Vagina (tissue), 2 donors: ENCODE measurements around the gene EGFR. TPM values are rescaled to one million over a fixed set of nuclear protein-coding genes. Genes with fewer than 3 reads are reported as not detected.

ENCODE experiments used
- DNase-seq, 2 donors: peaks; one replicate each; pipeline ENCODE4 v3.0.0-alpha.2; 2017; ENCODE audit errors: extremely low spot score in 2 of 2
- H3K27ac ChIP-seq: fragments of 200-600 bp; sonication (generic); one replicate; pipeline ENCODE4 v1.5.1; 2019
- H3K27me3 ChIP-seq: fragments of 200-600 bp; sonication (generic); one replicate; pipeline ENCODE4 v1.5.1; 2019
- H3K36me3 ChIP-seq, 2 donors: fragments of 200-600 bp; sonication (generic); one replicate each; pipeline ENCODE4 v1.5.1; 2017 to 2019
- H3K4me1 ChIP-seq: fragments of 200-600 bp; sonication (generic); one replicate; pipeline ENCODE4 v1.5.1; 2019
- H3K4me3 ChIP-seq, 2 donors: fragments of 200-600 bp; sonication (generic); 1 replicate in 1 of 2; 2 replicates in 1 of 2; pipeline ENCODE4 v1.5.1; 2016 to 2019
- H3K9me3 ChIP-seq: fragments of 200-600 bp; sonication (generic); one replicate; pipeline ENCODE4 v1.5.1; 2019
- POLR2A ChIP-seq, 2 donors: fragments of 450-650 bp; IDR thresholded peaks; one replicate each; pipeline ENCODE4 v1.6.1; 2017; ENCODE audit warnings: antibody characterized with exemption in 2 of 2, mild to moderate bottlenecking in 2 of 2, moderate library complexity in 2 of 2
- POLR2AphosphoS5 ChIP-seq, 2 donors: sonication (generic); formaldehyde crosslinking; IDR thresholded peaks; one replicate each; pipeline ENCODE4 v1.9.0; 2017; ENCODE audit warnings: antibody characterized with exemption in 2 of 2, mild to moderate bottlenecking in 2 of 2, low read depth in 1 of 2; ENCODE audit not compliant: insufficient read depth in 1 of 2
- intact Hi-C: fragments of 100-400 bp; cut with DNase I; formaldehyde crosslinking; loops from one replicate; pipeline ENCODE4 v1.15.1; 2023
- total RNA-seq: library from RNA; depleted of rRNA; stranded (reverse); fragments of >200 nt; gene quantifications from one replicate; pipeline ENCODE4 v1.2.3, GENCODE V29; 2016
- TF ChIP-seq, protein P1 (sequence below), 3 experiments: fragments of 450-650 bp in 2 of 3; fragments of 200-600 bp in 1 of 3; sonication (generic) in 1 of 3; IDR thresholded peaks; one replicate each; pipeline ENCODE4 v1.5.1; 2017 to 2019; ENCODE audit warnings: antibody characterized with exemption in 3 of 3, mild to moderate bottlenecking in 2 of 3, moderate library complexity in 2 of 3

The EGFR gene
- total RNA-seq, 1 donor from 2014 or later = 130 TPM

DNA sequence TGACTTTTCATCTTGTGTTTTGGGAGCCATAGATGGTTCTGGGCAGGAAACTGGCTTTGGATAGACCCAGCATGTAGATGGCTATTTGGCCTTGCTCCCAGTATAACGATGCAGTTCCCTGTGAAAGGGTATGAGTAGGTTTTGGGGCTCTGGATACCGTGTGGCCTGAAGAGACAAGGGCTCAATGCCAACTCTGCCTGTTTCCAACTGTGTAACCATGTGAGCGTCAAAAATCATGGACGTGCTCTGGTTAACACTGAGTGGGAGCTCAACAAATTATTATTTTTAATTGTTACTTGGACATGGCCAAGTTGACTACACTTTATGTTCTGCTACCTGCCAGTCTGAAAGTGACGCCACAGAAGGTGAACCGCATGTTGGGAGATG is 41.8 kb downstream of the EGFR start:
- DNase-seq = peak in 1 of 2 donors; percentile 85
- H3K4me3 ChIP-seq = no peak overlapping the region
- no peaks in the 10 kb centered on the region for H3K9me3 ChIP-seq
- TF ChIP-seq, protein P1, sequence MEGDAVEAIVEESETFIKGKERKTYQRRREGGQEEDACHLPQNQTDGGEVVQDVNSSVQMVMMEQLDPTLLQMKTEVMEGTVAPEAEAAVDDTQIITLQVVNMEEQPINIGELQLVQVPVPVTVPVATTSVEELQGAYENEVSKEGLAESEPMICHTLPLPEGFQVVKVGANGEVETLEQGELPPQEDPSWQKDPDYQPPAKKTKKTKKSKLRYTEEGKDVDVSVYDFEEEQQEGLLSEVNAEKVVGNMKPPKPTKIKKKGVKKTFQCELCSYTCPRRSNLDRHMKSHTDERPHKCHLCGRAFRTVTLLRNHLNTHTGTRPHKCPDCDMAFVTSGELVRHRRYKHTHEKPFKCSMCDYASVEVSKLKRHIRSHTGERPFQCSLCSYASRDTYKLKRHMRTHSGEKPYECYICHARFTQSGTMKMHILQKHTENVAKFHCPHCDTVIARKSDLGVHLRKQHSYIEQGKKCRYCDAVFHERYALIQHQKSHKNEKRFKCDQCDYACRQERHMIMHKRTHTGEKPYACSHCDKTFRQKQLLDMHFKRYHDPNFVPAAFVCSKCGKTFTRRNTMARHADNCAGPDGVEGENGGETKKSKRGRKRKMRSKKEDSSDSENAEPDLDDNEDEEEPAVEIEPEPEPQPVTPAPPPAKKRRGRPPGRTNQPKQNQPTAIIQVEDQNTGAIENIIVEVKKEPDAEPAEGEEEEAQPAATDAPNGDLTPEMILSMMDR (IDR thresholded peaks at IDR 0.05) = no peak
- TF ChIP-seq POLR2A (IDR thresholded peaks at IDR 0.05) (no peak), POLR2AphosphoS5 (IDR thresholded peaks at IDR 0.05; ENCODE audit: insufficient read depth in 1 of 2, low read depth in 1 of 2) (no peak)
- no peaks in the 10 kb centered on the region for H3K36me3 ChIP-seq
- H3K4me1 ChIP-seq = peaks cover 81% of the 10 kb centered on the region
- intact Hi-C loops = no loop called here
- peak overlapping the region; percentile 48 for H3K27ac ChIP-seq
- H3K27me3 ChIP-seq = no peaks in the 10 kb centered on the region

DNA sequence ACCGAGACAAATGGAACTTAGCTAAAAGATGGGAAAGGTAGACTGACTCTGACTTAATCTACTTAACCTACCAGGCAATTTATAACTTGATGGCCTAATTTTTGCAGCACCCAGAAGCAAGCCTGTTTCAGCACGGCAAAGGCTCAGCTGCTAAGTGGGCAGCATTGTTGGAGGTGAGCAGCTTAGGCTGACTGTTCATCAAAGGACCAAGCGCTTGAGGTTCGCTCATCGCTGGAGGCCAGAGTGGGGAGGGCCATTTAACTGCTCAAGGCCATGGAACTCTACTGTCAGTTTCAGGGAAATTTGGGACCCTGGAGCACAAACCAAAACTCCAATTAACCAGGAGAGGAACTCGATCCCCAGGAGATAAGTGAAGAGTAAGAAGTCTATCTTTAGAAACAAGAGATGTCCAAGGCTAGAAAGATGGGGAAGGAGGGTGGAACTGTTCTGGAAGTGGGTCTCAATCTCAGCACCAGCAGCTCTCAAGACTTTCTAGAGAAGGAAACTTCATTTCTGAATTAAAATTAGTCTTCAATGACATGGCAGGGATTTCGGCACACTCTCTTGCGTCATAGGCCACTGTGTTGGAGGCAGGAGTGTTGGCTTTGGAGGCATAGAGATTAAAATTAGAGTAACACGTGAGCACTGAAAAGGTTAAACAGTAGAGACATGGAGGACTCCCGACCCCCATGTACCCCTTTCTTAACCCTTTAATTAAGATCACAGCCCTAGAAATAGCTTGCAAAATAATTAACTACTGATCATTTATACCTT is 43.1 kb downstream of the EGFR start:
- intact Hi-C loops = no loop called here

DNA sequence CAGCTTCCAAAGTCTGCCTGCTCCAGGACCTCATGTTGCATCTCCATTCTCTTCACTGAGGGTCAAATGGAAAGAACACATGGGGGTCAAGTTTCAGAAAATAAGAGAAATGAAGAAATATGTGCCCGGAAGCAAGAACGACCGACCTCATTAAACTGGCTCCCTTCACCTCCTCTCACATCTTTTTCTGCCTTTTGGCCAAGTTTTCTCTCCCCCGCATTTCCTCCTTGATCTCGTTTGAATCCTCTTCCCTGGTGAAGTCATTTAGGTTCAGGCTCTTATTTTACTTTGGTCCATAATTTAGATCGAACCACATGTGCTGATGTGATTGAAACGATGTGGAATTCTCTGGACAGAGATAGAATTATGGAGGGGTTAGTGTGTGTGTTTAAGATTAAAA is 44.2 kb downstream of the EGFR start:
- Histone ChIP-seq H3K36me3 (peaks cover 0 to 3% of the 10 kb centered on the region in 2 donors), H3K27ac (peak overlapping the region; percentile 25)
- TF ChIP-seq POLR2AphosphoS5 (IDR thresholded peaks at IDR 0.05; ENCODE audit: insufficient read depth in 1 of 2, low read depth in 1 of 2) (no peak), POLR2A (IDR thresholded peaks at IDR 0.05) (no peak)
- TF ChIP-seq, protein P1 (IDR thresholded peaks at IDR 0.05) = no peak

More for the DNA sequence above, 43.1 kb downstream of the EGFR start:
- no peak for TF ChIP-seq POLR2AphosphoS5 (IDR thresholded peaks at IDR 0.05; ENCODE audit: insufficient read depth in 1 of 2, low read depth in 1 of 2)
- no peaks in the 10 kb centered on the region for H3K27me3 ChIP-seq
- no peaks in the 10 kb centered on the region for H3K9me3 ChIP-seq
- no peaks in the 10 kb centered on the region for H3K36me3 ChIP-seq
- DNase-seq = peak in 1 of 2 donors; percentile 67
- no peak overlapping the region for H3K4me3 ChIP-seq
- H3K27ac ChIP-seq = peak overlapping the region; percentile 48
- H3K4me1 ChIP-seq = peaks cover 81% of the 10 kb centered on the region

DNA sequence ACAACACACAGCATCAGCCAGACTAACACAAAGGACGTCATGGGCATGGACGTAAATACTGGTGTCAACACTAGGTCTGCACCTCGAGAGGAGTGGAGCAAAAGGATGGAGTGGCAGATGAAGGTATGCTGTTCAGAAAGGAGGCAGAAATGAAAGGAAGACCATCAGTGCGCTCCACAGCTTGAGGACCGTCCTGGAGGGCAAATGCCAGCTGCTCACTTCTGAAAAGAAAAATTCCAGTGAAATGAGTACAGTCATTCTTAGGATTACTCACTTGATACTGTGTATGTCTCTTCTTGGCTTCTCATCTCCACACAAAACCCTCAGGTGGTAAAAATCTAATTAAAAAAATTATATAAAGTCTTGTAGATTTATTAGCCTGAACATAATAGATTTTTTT is 44.8 kb downstream of the EGFR start:
- H3K27ac ChIP-seq = peak overlapping the region; percentile 25
- H3K36me3 ChIP-seq = peaks cover 0 to 3% of the 10 kb centered on the region in 2 donors
- intact Hi-C loops = no loop called here
- no peaks in the 10 kb centered on the region for H3K27me3 ChIP-seq
- TF ChIP-seq, protein P1 (IDR thresholded peaks at IDR 0.05) = no peak
- TF ChIP-seq POLR2AphosphoS5 (IDR thresholded peaks at IDR 0.05; ENCODE audit: insufficient read depth in 1 of 2, low read depth in 1 of 2) = no peak
- no peak overlapping the region for H3K4me3 ChIP-seq
- DNase-seq = peak in 1 of 2 donors; percentile 16
- H3K4me1 ChIP-seq = peaks cover 75% of the 10 kb centered on the region
- H3K9me3 ChIP-seq = no peaks in the 10 kb centered on the region

More for the DNA sequence above, 44.2 kb downstream of the EGFR start:
- H3K4me1 ChIP-seq = peaks cover 75% of the 10 kb centered on the region
- H3K27me3 ChIP-seq = no peaks in the 10 kb centered on the region
- intact Hi-C loops = no loop called here
- no peak overlapping the region for H3K4me3 ChIP-seq
- no peaks in the 10 kb centered on the region for H3K9me3 ChIP-seq
- peak in 1 of 2 donors; percentile 2 for DNase-seq

DNA sequence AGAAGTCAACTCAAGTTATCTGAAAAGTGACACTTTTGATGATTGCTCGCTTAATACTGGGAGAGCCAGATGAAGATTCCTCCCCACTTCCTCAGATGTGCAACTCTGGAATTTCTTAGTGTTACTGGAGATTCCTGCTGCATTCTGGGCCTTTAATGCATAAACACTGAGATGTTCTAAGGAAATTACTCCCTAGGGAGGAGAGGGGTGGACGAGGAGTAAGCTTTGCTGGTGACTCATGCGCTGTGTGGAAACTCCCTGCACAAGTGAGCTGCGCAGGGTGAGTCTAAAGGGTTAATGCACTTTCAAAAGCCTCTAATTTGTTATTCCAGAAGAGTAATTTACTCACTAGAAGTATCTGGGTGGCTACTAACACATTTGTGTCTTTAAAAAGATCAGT is 46.3 kb downstream of the EGFR start:
- TF ChIP-seq POLR2AphosphoS5 (IDR thresholded peaks at IDR 0.05; ENCODE audit: insufficient read depth in 1 of 2, low read depth in 1 of 2) = peak; percentile 36 to 68
- TF ChIP-seq POLR2A (IDR thresholded peaks at IDR 0.05) = no peak
- H3K4me3 ChIP-seq = no peak overlapping the region
- H3K27ac ChIP-seq = peak overlapping the region; percentile 78
- H3K4me1 ChIP-seq = peaks cover 69% of the 10 kb centered on the region
- peak; percentile 34 to 90 for DNase-seq
- intact Hi-C loops = no loop called here
- no peaks in the 10 kb centered on the region for H3K27me3 ChIP-seq
- no peaks in the 10 kb centered on the region for H3K9me3 ChIP-seq
- H3K36me3 ChIP-seq = peaks cover 0 to 3% of the 10 kb centered on the region in 2 donors
